HepG2 (cell line): ENCODE data around the gene NEMF.

Experiments
- CENPT ChIP-seq: sonication (generic); formaldehyde crosslinking; IDR thresholded peaks from 2 replicates; pipeline ENCODE4 v1.8.0; 2022; ENCODE audit warnings: low read depth, mild to moderate bottlenecking, moderate library complexity, missing genetic modification reagents
- CTCF ChIP-seq: sonication (generic); formaldehyde crosslinking; IDR thresholded peaks from 2 replicates; pipeline ENCODE4 v1.5.0; 2020; ENCODE audit warnings: mild to moderate bottlenecking, missing genetic modification reagents, moderate library complexity
- MAZ ChIP-seq, 2 experiments: sonication (generic) in 1 of 2; formaldehyde crosslinking in 1 of 2; IDR thresholded peaks; 2 replicates each; pipeline versions ENCODE4 v1.5.0 to v1.6.1; 2012 to 2020; ENCODE audit warnings: low read depth in 2 of 2, mild to moderate bottlenecking in 2 of 2, borderline replicate concordance in 1 of 2, improper control_type of control experiment in 1 of 2, low read length in 1 of 2, missing genetic modification reagents in 1 of 2, moderate library complexity in 1 of 2
- MEIS1 ChIP-seq: sonication (generic); formaldehyde crosslinking; IDR thresholded peaks from 2 replicates; pipeline ENCODE4 v1.9.0; 2021; ENCODE audit warnings: mild to moderate bottlenecking, missing genetic modification reagents, moderate library complexity, borderline replicate concordance
- SNRNP70 ChIP-seq: fragments of 200-400 bp; formaldehyde crosslinking; IDR thresholded peaks from 2 replicates; pipeline ENCODE4 v1.6.1; 2017; ENCODE audit warnings: mild to moderate bottlenecking, low read depth, low read length, moderate library complexity
- ZFP37 ChIP-seq: sonication (generic); formaldehyde crosslinking; IDR thresholded peaks from 2 replicates; pipeline ENCODE4 v1.4.0; 2020; ENCODE audit warnings: missing genetic modification reagents, borderline replicate concordance
- ZNF253 ChIP-seq: sonication (generic); formaldehyde crosslinking; IDR thresholded peaks from 2 replicates; pipeline ENCODE4 v1.8.0; 2022; ENCODE audit warnings: mild to moderate bottlenecking, missing genetic modification reagents, borderline replicate concordance
- ZNF256 ChIP-seq: sonication (generic); formaldehyde crosslinking; conservative IDR thresholded peaks from 2 replicates; pipeline ENCODE4 v1.4.0; 2020; ENCODE audit warnings: missing genetic modification reagents
- ZNF558 ChIP-seq: sonication (generic); formaldehyde crosslinking; IDR thresholded peaks from 2 replicates; pipeline ENCODE4 v1.9.0; 2022; ENCODE audit warnings: mild to moderate bottlenecking, missing genetic modification reagents, borderline replicate concordance
- ZNF564 ChIP-seq: sonication (generic); formaldehyde crosslinking; IDR thresholded peaks from 2 replicates; pipeline ENCODE4 v1.8.1; 2023; ENCODE audit warnings: mild to moderate bottlenecking, missing genetic modification reagents
- ZNF609 ChIP-seq: sonication (generic); formaldehyde crosslinking; IDR thresholded peaks from 2 replicates; pipeline ENCODE4 v1.4.0; 2020; ENCODE audit warnings: mild to moderate bottlenecking, missing genetic modification reagents, borderline replicate concordance

GRCh38 chr14:49896966-49897365 lies 44.4 kb upstream of the NEMF start:
- TF ChIP-seq ZNF558 (CRISPR knock-in tag) (no peak), CTCF (CRISPR knock-in tag) (no peak), SNRNP70 (no peak), ZNF564 (CRISPR knock-in tag) (no peak), ZFP37 (CRISPR knock-in tag) (no peak), MAZ (IDR thresholded peaks at IDR 0.05; ENCODE audit: borderline replicate concordance, low read depth, low read length) (no peak), MAZ (CRISPR knock-in tag; IDR thresholded peaks at IDR 0.05; ENCODE audit: low read depth) (no peak), ZNF609 (CRISPR knock-in tag) (no peak), MEIS1 (CRISPR knock-in tag) (no peak), ZNF256 (CRISPR knock-in tag) (no peak), CENPT (no peak), ZNF253 (no peak)
